KG1 (cell line): ENCODE data around the gene NACAD.

Experiments
- DNase-seq: peaks from one replicate; lab custom pipeline; 2025; lab: John Stamatoyannopoulos, UW

The NACAD gene

DNA sequence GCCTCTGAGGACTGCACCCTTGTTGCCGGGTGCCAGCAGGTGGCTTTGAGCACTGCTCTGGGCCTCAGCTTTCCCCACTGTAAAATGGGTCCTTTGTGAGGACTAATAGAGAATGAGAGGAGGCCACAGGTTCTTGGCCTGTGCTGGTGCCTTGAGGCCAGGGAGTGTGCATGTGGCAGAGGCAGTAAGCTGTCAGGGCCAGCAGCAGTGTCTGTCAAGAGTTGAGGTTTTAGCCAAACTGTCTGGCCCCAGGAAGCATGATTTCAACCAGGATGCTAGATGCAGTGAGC is 13.5 kb downstream of the NACAD start:
- DNase-seq = no peak

DNA sequence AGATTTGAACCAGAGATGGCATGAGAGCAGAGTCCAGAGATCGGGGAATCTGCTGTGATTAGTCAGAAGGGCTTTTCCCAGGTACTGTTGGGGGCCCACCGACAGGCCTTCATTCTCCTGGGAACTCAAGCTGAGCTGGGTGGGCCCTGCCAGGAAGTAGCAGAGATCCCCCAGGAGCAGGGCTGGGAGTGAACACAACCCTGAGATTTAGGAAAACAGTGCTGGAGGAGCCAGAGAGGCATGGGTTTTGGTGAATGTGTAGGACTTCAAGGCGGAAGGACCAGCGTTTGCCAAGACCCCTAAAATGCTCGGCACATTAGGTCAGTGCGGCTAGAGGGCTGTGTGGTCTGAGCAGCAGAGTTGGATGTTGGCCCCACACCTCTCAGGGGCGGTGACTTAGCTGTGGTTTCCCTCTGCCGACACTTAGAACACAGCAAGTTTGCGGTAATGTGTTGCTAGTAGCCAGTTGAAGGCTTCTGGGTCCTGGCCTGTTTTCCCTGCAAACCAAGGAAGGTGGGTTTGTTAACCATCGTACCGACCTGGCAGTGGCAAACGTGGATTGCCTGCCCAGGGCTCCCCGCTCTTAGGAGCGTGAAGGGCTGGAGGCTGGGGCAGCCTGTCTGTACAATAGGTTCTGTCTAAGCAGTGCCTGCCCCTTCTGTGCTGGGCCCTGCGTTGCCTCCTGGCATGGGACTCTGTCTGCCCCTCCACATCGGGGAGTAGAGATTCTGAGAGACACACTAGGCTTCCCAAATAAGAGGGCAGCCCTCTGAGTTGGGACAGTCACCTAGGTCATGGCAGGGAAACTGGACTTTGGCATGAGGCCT is 14.0 kb downstream of the NACAD start:
- DNase-seq = no peak

DNA sequence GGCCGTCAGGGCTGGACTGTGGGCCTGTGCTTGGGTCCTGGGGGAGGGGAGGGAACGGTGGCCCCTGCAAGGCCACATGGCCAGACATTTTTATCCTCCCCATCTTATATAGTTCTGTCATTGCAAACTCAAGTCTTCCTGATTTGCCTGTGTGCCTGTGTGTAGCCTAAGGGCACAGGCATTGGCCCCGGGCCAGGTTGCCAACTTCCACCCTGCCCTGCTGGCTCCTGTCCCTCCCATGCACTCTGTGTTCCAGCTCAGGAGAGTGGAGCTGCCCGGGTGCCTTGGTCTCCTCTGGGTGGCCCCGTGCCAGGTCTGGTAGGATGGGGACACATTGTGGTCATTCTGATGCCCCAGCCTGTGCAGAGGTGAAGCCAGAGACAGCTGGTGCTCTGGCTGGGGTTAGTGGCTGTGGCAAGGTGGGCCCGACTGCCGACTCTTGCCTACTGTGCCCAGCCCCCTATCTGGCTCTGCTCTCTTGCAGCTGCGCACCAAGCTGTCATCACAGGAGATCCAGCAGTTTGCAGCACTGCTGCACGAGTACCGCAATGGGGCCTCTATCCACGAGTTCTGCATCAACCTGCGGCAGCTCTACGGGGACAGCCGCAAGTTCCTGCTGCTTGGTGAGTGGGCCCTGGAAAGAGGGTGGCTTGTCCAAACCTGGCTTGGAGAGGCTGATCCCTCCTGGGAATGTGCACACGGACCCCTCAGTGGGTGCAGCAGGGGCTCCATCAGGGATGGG is 14.8 kb downstream of the NACAD start:
- no peak for DNase-seq

DNA sequence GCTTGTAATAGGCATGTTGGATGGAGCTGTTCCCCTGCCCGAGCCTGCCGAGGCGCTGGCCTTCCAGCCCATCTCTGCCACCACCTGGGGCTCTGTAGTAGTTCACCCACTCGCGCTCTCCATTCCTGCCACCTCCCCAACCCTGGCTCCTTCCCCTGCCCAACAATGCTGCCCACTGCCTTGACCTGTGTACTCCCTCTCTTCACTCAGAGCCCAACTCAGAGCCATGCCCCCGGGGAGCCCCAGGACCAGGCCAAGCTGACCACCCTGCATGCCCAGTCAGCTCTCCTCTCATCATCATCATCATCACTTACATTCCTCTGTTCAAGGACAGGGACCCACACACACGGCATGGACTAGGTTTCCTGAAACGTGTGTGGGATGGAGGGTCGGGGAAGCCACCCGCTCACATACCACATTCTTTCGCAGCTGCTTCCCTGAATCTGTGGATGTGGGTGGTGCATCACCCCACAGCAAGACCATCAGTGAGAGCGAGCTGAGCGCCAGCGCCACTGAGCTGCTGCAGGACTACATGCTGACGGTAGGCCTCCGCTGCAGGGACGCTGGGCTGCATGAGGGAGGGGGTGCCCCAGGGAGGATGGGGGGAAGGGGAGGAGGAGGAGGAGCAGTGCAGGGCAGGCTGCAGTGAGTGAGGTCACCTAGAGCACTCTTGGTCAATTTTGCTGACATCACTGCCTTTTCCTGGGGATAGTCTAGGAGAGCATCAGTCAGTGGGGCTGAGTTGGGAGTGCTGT is 15.6 kb downstream of the NACAD start:
- DNase-seq = no peak

DNA sequence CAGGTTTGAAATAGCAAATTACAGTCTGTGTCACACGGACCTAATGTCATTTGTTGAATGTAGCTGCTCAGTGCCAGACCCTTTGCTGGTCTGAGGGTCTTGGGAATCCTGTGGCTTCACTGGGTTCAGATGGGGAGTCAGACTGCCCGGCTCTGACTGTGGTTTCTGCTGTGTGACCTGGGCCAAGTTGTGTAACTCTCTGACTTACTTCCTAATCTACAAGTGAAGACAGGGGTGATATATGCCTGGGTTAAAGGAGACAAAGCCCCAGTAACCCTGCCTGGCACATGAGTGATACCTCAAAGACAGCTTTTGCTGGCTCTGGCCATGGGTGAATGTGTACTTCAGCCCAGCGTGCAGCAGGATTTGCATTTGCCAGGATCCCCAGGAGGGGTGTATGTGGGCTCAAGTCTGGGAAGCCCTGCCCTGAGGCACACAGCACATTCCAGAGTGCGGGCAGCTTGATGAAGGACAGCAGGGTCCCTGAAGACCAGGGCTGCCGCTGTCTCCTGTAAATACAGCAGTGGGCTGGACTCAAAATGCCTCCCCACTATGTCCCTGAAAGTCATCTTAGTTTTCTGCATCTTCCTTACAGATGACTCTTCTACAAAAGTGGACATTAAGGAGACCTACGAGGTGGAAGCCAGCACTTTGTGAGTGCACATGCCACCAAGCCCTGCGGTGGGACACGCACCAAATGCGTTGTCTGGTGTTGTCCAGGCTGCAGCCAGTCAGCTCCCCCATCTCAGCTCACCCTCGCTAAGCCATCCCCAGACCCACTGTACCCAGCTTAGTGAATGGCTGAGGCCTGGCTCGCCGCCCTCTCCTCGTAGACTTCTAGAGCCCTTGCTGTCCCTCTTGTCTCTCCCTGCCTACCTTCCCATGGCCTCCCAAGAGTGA is 16.4 kb downstream of the NACAD start:
- DNase-seq = no peak

DNA sequence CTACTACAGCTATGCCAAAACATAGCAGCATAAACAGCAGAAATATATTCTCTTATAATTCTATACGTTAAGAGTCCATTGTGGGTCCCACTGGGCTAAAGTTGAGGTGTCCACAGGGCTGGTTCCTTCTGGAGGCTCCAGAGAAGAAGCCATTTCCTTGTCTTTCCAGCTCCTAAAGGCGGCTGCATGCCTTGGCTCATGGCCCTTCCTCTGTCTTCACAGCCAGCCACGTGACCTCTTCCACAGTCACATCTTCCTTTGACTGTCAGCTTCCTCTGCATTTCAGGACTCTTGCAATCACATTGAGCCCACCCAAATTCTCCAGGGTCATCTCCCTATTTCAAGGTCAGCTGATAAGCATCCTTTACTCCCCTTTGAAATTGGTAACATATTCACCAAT is 17.2 kb downstream of the NACAD start:
- no peak for DNase-seq

DNA sequence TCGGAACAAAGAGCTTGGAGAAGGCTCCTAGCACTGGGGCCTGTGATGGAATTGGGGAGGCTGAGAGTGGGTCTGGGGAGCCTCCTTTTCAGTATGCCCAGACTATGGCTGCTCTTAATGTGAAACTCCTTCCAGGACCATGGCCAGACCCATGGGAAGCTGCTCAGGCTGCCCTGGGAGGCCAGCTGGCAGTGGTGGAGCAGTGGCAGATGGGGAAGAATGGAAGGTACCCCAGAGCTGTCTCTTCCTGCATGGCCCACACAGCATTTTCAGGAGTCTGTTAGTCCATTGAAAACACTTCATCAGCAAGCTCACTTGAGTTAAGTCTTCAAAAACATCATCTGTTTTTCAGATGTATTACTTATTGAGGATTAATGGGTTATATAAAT is 18.5 kb downstream of the NACAD start:
- DNase-seq = no peak

DNA sequence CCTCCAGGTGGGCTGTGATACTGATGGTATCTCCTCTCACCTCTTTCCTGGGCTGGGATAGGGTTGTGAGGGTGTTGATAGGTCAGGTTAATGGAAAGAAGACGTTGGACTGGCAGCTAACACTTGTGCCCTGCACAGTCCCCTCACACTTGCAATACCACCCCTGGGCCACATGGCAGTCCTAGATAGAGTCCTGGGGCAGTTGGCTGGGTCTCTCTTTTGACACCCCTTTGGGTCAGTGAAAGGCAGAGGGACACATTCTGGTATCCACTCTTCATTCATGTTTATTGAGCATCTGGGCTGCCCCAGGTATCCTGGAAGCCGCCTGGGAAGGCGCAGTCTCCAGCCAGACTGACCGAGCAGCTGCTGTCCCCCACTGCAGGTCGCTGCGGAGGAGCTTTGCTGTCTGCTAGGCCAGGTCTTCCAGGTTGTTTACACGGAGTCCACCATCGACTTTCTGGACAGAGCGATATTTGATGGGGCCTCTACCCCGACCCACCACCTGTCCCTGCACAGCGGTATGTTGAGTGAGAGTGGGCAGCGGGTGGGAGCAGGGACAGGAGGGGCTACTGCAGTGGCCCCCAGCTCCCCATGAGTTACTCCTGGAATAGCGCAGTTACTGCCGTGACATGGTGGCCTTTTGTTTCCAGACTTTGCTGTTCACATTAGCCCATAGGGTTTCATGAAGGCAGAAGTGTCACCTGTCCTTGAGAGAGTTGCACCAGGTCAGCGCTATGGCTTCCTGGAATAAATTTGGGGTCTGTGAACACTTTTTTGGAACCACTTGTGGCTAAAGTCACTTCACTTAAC is 19.1 kb downstream of the NACAD start:
- DNase-seq = no peak

DNA sequence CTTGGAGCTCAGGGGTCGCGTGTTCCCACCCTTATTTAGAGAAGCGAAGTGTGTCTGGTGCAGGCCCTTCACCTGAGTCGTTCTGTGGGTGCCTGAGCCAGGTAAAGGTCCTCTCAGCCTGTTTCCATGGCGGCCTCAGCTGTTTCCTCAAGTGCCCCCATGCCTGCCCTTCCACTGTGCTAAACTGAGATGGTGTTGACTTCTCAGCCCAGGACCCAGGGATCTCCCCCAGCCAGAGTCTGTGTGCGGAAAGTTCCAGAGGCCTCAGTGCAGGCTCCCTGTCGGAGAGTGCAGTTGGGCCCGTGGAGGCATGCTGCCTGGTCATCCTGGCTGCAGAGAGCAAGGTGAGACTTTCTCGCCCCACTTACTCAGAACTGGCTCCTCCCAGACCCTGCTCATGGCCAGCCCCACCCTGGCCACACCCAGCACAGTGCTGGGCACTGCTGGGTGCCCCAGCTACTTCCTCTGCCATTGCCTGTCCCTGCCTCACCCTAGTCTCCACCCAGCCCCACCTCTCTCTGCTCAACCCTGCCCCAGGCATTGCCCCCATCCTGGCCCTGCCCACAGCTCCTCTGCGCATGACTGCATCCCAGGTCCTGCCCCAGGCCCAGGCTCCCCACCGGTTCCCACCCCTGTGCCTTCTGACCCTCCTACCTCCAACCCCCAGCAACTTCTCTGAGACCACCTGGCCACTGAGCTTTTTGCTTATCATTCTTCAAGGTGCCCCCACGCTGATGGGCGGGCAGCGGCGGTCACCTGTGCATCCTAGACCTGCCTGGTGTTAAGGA is 20.3 kb downstream of the NACAD start:
- DNase-seq = no peak

DNA sequence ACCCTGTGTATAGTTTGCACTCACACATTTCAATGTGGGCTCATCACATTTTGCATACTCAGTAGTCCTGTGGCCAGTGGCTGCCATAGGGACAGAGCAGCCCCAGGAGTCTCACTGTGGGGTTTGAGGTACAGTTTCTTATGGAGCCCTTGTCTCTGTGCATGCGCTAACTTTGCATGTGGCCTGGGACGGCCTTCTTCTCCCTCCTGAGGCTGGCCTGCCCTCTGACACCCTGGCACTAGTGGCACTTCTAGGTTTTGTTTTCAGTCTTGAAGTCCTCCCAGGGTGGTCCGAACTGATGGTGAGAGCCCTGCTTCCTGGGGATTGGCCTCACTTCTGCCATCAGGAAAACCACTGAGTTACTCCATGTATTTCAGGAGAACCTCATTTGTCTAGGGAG is 21.2 kb downstream of the NACAD start:
- no peak for DNase-seq

DNA sequence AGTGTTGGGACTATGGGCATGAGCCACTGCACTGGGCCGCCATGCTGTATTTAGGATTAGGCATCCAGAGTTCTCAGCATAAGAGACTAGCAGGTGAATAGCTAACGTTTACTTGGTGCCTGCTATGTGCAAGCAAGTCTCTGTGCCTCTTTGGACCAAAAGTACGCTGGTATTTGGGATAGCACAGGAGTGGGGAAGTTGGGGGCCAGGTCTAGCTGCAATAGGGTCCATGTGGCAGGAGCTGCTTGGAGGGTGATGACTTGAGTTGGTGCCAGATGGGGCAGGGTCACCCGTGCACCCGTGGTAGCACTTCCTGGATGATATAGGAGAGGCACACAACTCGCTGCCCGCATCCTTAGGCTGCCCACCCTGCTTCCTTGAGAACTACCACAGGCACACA is 22.4 kb downstream of the NACAD start:
- DNase-seq = no peak

DNA sequence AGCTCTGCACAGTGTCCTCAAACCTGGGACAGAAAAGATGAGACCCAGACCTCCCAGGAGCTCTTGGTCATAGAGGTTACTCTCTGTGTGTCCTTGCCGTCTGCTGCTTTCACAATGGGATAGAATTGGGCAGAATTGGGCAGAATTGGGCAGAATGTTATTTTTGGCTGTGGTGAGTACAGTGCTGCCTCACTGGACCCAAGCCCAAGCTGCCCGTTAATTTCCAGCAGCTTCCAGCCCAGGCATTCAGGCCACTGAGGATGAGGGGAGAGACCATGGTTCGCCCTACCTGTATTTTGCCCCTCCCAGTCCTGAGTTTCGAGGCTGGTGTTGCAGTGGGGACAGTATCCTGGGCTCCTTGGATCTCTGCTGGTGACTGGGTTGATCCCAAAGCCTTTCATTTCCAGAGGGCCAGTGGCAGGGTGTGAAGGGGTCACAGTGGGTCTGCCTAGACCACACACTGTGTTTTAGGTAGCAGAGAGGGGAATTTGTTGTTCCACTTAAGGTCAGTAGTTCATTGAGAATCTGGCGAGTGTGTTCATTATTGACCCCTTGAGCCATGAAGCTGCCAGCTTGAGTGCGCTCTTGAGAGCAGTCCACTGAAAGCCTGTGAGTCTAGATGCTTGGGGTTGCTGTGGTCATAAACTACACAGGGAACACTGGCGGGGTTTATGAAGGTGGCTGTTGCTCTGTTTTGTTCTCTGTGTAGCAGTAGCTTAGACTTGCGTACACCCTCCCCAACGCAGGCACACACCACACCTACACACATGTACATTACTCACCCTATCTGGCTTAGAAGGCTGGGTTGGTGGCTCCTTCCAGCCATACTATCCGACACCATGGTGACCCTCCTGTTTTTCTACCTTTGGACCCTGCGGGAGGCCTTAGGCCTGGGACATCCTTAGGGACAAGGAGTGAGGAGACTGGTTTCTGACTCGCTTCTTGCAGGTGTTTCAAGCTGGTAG is 23.5 kb downstream of the NACAD start:
- DNase-seq = no peak

DNA sequence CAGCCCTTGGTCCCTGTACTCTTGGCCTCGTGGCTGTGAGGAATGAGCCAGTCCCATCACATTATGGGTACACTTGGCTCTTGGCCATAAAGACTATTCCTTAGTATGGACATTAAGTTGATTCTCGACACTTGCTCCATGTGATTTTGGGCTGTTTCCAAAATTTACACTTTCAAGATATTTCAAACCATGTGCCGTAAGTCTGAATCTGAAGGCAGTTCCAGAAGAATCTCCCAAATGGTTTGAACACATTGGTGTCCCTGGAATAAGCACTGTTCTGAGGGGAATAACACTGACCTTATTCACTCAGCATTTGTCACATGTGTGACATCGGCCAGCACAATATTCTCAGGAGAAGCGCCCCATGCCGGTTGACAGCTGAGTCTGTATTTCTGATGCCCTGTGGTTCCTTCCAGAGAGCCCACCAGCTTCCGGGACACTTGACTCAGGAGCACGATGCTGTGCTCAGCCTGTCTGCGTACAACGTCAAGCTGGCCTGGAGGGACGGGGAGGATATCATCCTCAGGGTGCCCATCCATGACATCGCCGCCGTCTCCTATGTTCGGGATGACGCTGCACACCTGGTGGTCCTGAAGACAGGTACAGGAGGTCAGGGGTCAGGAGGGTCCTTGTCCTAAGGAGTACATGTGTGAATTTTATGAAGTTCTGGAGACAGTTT is 24.6 kb downstream of the NACAD start:
- no peak for DNase-seq

DNA sequence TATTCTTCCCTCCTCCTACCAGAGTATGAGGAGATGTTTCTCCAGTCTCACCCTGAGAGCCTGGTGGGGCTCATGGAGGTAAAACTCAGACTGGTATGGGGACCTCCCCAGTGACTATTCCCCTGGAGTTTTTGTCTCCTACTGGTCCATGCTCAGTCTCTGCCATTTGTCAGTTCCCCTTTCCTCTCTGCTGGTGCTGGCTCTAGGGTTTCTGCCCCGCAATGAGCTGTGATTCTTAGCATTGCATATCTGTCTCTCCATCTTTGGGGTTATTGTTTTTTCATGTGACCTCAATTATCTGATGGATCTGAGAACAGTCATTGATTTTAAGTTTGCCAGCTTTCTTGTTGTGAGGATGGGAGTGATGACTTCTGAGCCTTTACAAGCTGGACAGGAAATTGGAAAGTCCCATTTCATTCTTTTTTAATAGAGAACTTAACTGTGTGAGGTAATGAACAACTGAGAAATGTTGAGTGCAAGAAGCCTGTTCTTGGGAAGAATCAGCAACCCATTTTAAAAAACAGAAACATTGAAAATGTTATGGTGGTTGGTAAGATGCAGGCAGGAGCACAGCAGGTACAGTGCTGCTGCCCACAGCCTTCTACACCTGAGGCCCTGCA is 26.9 kb downstream of the NACAD start:
- DNase-seq = no peak

DNA sequence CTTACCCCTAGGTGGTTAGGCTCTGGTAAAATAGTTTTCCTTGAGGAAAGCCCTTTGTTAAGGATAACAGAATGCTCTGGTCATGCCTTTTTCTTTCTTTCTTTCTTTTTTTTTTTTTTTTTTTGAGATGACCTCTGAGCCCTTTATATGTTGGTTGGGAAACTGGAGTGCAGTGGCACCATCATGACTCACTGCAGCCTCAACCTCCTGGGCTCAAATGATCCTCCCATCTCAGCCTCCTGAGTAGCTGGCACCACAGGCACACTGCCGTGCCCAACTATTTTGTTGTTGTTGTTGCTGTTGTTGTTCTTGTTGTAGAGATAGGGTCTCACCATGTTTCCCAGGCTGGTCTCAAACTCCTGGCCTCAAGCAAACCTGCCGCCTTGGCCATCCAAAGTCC is 27.4 kb downstream of the NACAD start:
- no peak for DNase-seq

DNA sequence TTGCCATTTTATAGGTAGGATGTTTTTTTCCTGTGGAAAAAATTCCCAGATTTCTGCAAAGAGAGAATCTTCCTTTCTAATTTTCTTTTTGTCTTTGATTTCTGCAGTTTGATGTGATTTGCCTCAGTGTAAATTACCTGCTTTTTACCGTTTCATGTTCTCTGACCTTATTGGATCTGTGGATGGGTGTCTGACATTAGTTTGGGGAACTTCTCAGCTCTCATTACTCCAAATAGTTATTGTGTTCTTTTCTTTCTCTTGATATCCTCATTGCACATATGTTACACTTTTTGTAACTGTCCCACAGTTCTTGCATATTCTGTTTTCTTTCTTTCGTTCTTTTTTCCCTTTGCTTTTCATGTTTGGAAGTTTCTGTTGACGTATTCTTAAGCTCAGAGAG is 28.5 kb downstream of the NACAD start:
- no peak for DNase-seq

DNA sequence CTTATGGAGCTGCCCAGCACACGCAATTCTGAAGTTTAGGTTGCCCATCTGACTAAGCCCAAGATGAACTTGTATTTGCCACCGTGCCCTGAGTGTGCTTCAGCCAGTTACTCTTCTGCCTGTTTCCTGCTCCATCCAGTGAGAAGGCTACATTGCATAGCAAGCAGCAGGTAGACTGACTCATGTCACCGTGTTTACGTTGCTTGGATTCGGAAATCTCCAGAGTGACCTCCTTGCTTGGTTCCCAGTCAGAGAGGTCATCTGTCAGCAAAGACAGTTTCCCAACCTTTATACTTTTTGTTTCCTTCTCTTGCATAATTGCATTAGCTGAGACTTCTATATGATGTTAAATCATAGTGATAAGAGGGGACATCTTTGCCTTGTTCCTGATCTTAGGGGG is 30.9 kb downstream of the NACAD start:
- no peak for DNase-seq

DNA sequence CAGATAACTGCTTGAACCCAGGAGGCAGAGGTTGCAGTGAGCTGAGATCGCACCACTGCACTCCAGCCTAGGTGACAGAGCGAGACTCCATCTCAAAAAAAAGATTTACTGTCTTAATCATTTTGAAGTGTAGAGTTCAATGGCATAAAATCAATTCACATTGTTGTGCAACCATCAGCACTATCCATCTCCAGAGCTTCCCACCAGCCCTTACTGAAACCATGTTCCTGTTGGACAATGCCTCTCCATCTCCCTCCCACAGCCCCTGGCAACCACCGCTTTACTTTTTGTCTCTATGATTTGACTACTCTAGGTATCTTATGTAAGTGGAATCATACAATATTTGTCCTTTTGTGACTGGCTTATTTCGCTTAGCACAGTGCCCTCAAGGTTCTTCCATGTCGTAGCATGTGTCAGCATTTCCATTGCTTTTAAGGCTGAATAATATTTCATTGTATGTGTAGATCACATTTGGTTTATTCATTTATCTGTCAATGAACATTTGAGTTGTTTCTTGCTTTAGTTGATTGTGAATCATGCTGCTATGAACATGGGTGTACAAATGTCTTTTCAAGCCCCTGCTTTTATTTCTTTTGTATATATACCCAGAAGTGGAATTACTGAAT is 33.1 kb downstream of the NACAD start:
- DNase-seq = no peak
